KOPT-K1 (cell line): ENCODE data around the gene PAPSS1.

ENCODE experiments used
- H3K27ac ChIP-seq: fragments of 200-600 bp; sonication (generic); 2 replicates; pipeline ENCODE4 v1.5.1; 2016; ENCODE audit warnings: antibody characterized with exemption, mild to moderate bottlenecking, low read depth, low read length; ENCODE audit not compliant: poor library complexity, severe bottlenecking
- H3K36me3 ChIP-seq: fragments of 200-600 bp; sonication (generic); 2 replicates; pipeline ENCODE4 v1.5.1; 2017; ENCODE audit warnings: antibody characterized with exemption, mild to moderate bottlenecking, low read length, moderate library complexity; ENCODE audit not compliant: insufficient read depth
- H3K9me3 ChIP-seq: fragments of 200-600 bp; sonication (generic); 2 replicates; pipeline ENCODE4 v1.5.1; 2017; ENCODE audit warnings: antibody characterized with exemption, low read length, mild to moderate bottlenecking; ENCODE audit not compliant: insufficient read depth, poor library complexity, severe bottlenecking

PAPSS1 gene

GRCh38 chr4:107593230-107593629 is 126.8 kb downstream of the PAPSS1 start:
- Histone ChIP-seq H3K36me3 (no peaks in the 10 kb centered on the region), H3K27ac (no peak overlapping the region), H3K9me3 (no peaks in the 10 kb centered on the region)

- H3K36me3 ChIP-seq: no peaks in the 10 kb centered on the region
- H3K9me3 ChIP-seq: no peaks in the 10 kb centered on the region
- H3K27ac ChIP-seq: no peak overlapping the region
Observed at GRCh38 chr4:107592519-107592918, 127.5 kb downstream of the PAPSS1 start.

- no peaks in the 10 kb centered on the region for H3K36me3 ChIP-seq
- no peaks in the 10 kb centered on the region for H3K9me3 ChIP-seq
- H3K27ac ChIP-seq: no peak overlapping the region
Observed at GRCh38 chr4:107589269-107589668, 130.8 kb downstream of the PAPSS1 start.

- no peak overlapping the region for H3K27ac ChIP-seq
- no peaks in the 10 kb centered on the region for H3K36me3 ChIP-seq
- no peaks in the 10 kb centered on the region for H3K9me3 ChIP-seq
Observed at GRCh38 chr4:107586371-107586770, 133.7 kb downstream of the PAPSS1 start.

- Histone ChIP-seq H3K36me3 (no peaks in the 10 kb centered on the region), H3K27ac (no peak overlapping the region), H3K9me3 (no peaks in the 10 kb centered on the region)
Observed at GRCh38 chr4:107579099-107579498, 140.9 kb downstream of the PAPSS1 start.

GRCh38 chr4:107578321-107578720 is 141.7 kb downstream of the PAPSS1 start:
- H3K27ac ChIP-seq: no peak overlapping the region
- no peaks in the 10 kb centered on the region for H3K9me3 ChIP-seq
- H3K36me3 ChIP-seq: no peaks in the 10 kb centered on the region

- no peaks in the 10 kb centered on the region for H3K36me3 ChIP-seq
- no peak overlapping the region for H3K27ac ChIP-seq
- H3K9me3 ChIP-seq: no peaks in the 10 kb centered on the region
Observed at GRCh38 chr4:107577743-107578142, 142.3 kb downstream of the PAPSS1 start.

GRCh38 chr4:107575243-107575642 is 144.8 kb downstream of the PAPSS1 start:
- Histone ChIP-seq H3K9me3 (no peaks in the 10 kb centered on the region), H3K36me3 (no peaks in the 10 kb centered on the region), H3K27ac (no peak overlapping the region)

GRCh38 chr4:107572281-107572680 is 147.8 kb downstream of the PAPSS1 start:
- Histone ChIP-seq H3K27ac (no peak overlapping the region), H3K36me3 (no peaks in the 10 kb centered on the region), H3K9me3 (no peaks in the 10 kb centered on the region)

- Histone ChIP-seq H3K27ac (no peak overlapping the region), H3K36me3 (no peaks in the 10 kb centered on the region), H3K9me3 (no peaks in the 10 kb centered on the region)
Observed at GRCh38 chr4:107570952-107571351, 149.1 kb downstream of the PAPSS1 start.

- H3K27ac ChIP-seq: no peak overlapping the region
- no peaks in the 10 kb centered on the region for H3K9me3 ChIP-seq
- no peaks in the 10 kb centered on the region for H3K36me3 ChIP-seq
Observed at GRCh38 chr4:107564326-107564725, 155.7 kb downstream of the PAPSS1 start.
